Testis (tissue), 2 donors: ENCODE measurements around the gene DVL2.

Experiments
- POLR2A ChIP-seq: fragments of 450-650 bp; IDR thresholded peaks from one replicate; pipeline ENCODE4 v1.6.1; 2017; ENCODE audit warnings: antibody characterized with exemption, mild to moderate bottlenecking, moderate library complexity
- TF ChIP-seq, protein P1 (sequence below), 3 experiments: fragments of 450-650 bp in 2 of 3; fragments of 200-600 bp in 1 of 3; sonication (generic) in 1 of 3; IDR thresholded peaks; one replicate each; pipeline ENCODE4 v1.5.1; 2016 to 2019; ENCODE audit warnings: antibody characterized with exemption in 3 of 3, mild to moderate bottlenecking in 2 of 3, moderate library complexity in 1 of 3

DNA sequence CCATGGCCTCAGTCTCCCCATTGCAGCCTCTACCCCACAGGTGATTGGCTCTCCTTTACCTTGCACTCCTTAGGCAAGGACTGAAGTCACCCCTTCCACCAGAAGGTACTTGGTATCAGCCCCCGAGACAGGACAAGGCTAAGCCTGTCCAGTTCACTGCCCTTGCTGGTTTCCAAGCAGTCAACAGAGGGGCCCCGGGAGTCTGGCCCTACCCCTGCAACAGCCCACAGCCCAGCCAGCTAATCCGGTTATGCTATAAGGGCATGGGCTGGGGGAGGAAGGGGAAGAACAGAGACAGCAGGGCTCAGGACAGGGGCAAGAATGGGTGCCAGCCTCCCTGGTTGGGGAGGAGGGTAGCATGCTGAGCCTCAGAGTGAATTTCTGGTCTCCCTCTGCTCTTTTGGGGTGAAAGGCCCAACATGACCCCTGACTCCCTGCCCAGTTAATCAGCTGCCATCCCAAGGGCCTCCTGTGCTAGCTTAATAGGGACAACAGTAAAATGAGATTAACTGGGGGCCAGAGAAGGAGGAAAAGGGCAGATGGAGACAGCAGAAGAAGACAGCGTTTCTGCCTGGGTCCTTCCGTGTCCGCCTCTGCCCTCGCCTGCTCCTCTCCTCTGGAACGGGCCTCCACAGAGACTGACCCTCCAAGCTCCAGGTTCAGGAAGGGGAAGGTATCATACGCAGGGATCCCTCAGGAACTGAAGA is 25.4 kb downstream of the DVL2 start:
- no peak for TF ChIP-seq POLR2A
- TF ChIP-seq, protein P1, sequence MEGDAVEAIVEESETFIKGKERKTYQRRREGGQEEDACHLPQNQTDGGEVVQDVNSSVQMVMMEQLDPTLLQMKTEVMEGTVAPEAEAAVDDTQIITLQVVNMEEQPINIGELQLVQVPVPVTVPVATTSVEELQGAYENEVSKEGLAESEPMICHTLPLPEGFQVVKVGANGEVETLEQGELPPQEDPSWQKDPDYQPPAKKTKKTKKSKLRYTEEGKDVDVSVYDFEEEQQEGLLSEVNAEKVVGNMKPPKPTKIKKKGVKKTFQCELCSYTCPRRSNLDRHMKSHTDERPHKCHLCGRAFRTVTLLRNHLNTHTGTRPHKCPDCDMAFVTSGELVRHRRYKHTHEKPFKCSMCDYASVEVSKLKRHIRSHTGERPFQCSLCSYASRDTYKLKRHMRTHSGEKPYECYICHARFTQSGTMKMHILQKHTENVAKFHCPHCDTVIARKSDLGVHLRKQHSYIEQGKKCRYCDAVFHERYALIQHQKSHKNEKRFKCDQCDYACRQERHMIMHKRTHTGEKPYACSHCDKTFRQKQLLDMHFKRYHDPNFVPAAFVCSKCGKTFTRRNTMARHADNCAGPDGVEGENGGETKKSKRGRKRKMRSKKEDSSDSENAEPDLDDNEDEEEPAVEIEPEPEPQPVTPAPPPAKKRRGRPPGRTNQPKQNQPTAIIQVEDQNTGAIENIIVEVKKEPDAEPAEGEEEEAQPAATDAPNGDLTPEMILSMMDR (IDR thresholded peaks at IDR 0.05), result no peak
